DMS53 (cell line): ENCODE measurements around the gene SOS1.
"Not testable (repeated sequence)": the region's sequence is repeated elsewhere in the genome, so short reads cannot be mapped to it uniquely, and the experiment has no call there.

ENCODE experiments used
- DNase-seq: peaks from one replicate; lab custom pipeline; 2025; lab: John Stamatoyannopoulos, UW

SOS1 gene

GRCh38 chr2:39138837-39139211 lies 18.0 kb upstream of the SOS1 start:
- DNase-seq, result no peak

GRCh38 chr2:39138187-39138836 lies 17.5 kb upstream of the SOS1 start:
- not testable (repeated sequence) for DNase-seq

GRCh38 chr2:39136799-39137198 lies 15.9 kb upstream of the SOS1 start:
- DNase-seq, result no peak

GRCh38 chr2:39135690-39136259 lies 14.9 kb upstream of the SOS1 start:
- no peak for DNase-seq

GRCh38 chr2:39133215-39133851 lies 12.5 kb upstream of the SOS1 start:
- DNase-seq, result no peak

- DNase-seq, result peak; percentile 10
Observed at GRCh38 chr2:39128919-39129391, 8.1 kb upstream of the SOS1 start.

GRCh38 chr2:39127973-39128372 lies 7.1 kb upstream of the SOS1 start:
- no peak for DNase-seq

GRCh38 chr2:39124746-39125057 lies 3.9 kb upstream of the SOS1 start:
- no peak for DNase-seq

- peak; percentile 96 for DNase-seq
Observed at GRCh38 chr2:39124000-39124745, 3.3 kb upstream of the SOS1 start.

- DNase-seq, result no peak
Observed at GRCh38 chr2:39123436-39123999, 2.7 kb upstream of the SOS1 start.

- DNase-seq, result peak; percentile 84
Observed at GRCh38 chr2:39121523-39122063, 742 bp upstream of the SOS1 start.

- no peak for DNase-seq
Observed at GRCh38 chr2:39120521-39120770, 405 bp downstream of the SOS1 start.

GRCh38 chr2:39119732-39120520 lies 925 bp downstream of the SOS1 start:
- DNase-seq, result peak; percentile 65

GRCh38 chr2:39118786-39119499 lies 1.9 kb downstream of the SOS1 start:
- no peak for DNase-seq

GRCh38 chr2:39115556-39115955 lies 5.3 kb downstream of the SOS1 start:
- no peak for DNase-seq

- DNase-seq, result no peak
Observed at GRCh38 chr2:39114771-39115170, 6.1 kb downstream of the SOS1 start.

- DNase-seq, result no peak
Observed at GRCh38 chr2:39109537-39109936, 11.3 kb downstream of the SOS1 start.

GRCh38 chr2:39108377-39108776 lies 12.5 kb downstream of the SOS1 start:
- no peak for DNase-seq

- peak; percentile 15 for DNase-seq
Observed at GRCh38 chr2:39107724-39108273, 13.1 kb downstream of the SOS1 start.

- DNase-seq, result peak; percentile 61
Observed at GRCh38 chr2:39107156-39107555, 13.7 kb downstream of the SOS1 start.
